Bronchial epithelial cell (primary cell): ENCODE measurements around the gene CD320. TPM values are rescaled to one million over a fixed set of nuclear protein-coding genes. Genes with fewer than 3 reads are reported as not detected.
A peak's percentile ranks its signal among the peaks of the same experiment; 100 is the strongest.

Experiments
- DNase-seq: peaks from one replicate; pipeline ENCODE4 v3.0.0-alpha.2; 2010; ENCODE audit warnings: low read depth
- FAIRE-seq: peaks from 2 replicates; lab custom pipeline; 2011; peaks lifted over from hg19 to GRCh38; lab: Jason Lieb, UNC
- H3K27me3 ChIP-seq: 2 replicates; pipeline ENCODE4 v1.5.1; 2011; ENCODE audit warnings: low read length; ENCODE audit not compliant: control insufficient read depth, insufficient read depth
- H3K36me3 ChIP-seq: 2 replicates; pipeline ENCODE4 v1.5.1; 2011; ENCODE audit warnings: low read length; ENCODE audit not compliant: control insufficient read depth, insufficient read depth
- H3K4me3 ChIP-seq: 2 replicates; pipeline ENCODE4 v1.5.1; 2011; ENCODE audit warnings: mild to moderate bottlenecking, low read depth, low read length, control low read depth
- CTCF ChIP-seq: IDR thresholded peaks from 2 replicates; pipeline ENCODE4 v1.5.1; 2011; ENCODE audit warnings: mild to moderate bottlenecking, moderate library complexity, low read length, control low read depth, inconsistent platforms; ENCODE audit not compliant: insufficient read depth, severe bottlenecking
- total RNA-seq: library from RNA; depleted of rRNA; stranded (reverse); fragments of >200 nt; gene quantifications from 2 replicates; pipeline ENCODE4 v1.2.1, GENCODE V29; 2014

CD320 gene
- total RNA-seq, 1 donor from 2014 or later = 14.0 TPM

- TF ChIP-seq CTCF = no peak
- no peak for DNase-seq
Observed at GRCh38 chr19:8262431-8262830, 45.7 kb downstream of the CD320 start.

DNA sequence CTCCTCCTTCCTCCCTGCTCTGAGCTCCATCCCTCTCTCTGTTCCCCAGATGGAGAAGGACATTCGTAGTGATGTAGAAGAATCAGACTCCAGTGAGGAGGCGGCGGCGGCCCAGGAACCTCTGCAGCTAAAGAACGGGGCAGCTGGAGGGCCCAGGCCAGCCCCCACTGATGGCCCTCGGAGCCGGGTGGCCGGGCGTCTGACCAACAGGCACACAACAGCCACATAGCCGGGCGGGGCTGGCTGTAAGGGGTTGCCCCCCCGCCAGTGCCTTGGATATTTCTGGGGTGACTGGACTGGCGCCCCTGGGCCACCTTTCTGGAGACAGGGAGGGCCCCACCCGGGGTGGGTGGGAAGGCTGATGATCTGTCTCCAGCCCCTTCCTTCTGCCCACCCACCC, 46.3 kb downstream of the CD320 start:
- TF ChIP-seq CTCF = no peak
- Histone ChIP-seq H3K27me3 (no peaks in the 10 kb centered on the region), H3K4me3 (no peak overlapping the region), H3K36me3 (no peaks in the 10 kb centered on the region)
- DNase-seq = no peak
- no peak for FAIRE-seq

More at GRCh38 chr19:8262431-8262830, 45.7 kb downstream of the CD320 start:
- Histone ChIP-seq H3K4me3 (no peak overlapping the region), H3K27me3 (no peaks in the 10 kb centered on the region), H3K36me3 (no peaks in the 10 kb centered on the region)
- FAIRE-seq = no peak

GRCh38 chr19:8261347-8261746, 46.8 kb downstream of the CD320 start:
- no peaks in the 10 kb centered on the region for H3K36me3 ChIP-seq
- H3K27me3 ChIP-seq = no peaks in the 10 kb centered on the region
- FAIRE-seq (no peak), DNase-seq (no peak)
- no peak for TF ChIP-seq CTCF
- H3K4me3 ChIP-seq = no peak overlapping the region

- no peak for DNase-seq
Observed at GRCh38 chr19:8259922-8260247, 48.3 kb downstream of the CD320 start.

DNA sequence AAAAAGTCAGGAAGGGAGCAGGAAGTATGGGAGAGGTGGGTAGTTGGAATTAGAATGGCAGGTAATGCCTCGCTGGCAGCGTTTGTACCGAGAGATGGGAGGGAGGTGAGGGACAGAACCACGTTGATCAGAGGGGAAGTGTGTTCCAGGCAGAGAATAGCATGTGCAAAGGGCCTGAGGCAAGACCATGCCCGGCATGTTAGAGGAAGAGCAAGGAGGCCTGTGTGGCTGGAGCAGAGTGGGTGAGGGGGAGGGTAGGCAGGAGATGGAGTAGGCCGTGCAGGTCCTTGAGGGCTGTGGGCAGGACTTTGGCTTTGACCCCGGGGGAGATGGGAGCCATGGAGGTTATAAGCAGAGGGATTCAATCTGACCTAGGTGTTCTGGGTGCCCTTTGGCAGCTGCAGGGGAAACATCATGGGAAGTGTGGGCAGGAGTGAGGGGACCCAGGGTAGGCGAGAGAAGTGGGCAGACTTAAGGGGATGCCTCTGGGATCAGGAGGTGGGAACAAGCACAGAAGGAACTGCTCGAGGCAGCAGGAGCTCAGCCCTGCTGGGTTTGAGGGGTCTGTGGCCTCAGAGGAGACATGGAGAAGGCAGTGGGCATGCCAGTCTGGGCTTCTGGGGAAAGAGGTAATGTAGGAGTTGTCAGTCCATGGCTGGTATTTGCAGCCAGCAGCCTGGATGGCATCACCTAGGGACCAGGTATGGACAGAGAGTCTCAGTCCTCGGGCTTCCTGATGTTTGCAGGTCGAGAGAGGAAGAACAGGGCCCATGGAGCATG, 48.8 kb downstream of the CD320 start:
- DNase-seq = no peak
- H3K27me3 ChIP-seq = no peaks in the 10 kb centered on the region
- no peaks in the 10 kb centered on the region for H3K36me3 ChIP-seq
- no peak overlapping the region for H3K4me3 ChIP-seq
- FAIRE-seq = peak; percentile 23
- no peak for TF ChIP-seq CTCF

More at GRCh38 chr19:8259922-8260247, 48.3 kb downstream of the CD320 start:
- Histone ChIP-seq H3K27me3 (no peaks in the 10 kb centered on the region), H3K36me3 (no peaks in the 10 kb centered on the region), H3K4me3 (no peak overlapping the region)
- no peak for TF ChIP-seq CTCF
- no peak for FAIRE-seq

- H3K36me3 ChIP-seq = no peaks in the 10 kb centered on the region
- DNase-seq = no peak
- TF ChIP-seq CTCF = no peak
- H3K4me3 ChIP-seq = no peak overlapping the region
- no peaks in the 10 kb centered on the region for H3K27me3 ChIP-seq
- no peak for FAIRE-seq
Observed at GRCh38 chr19:8257052-8257443, 51.1 kb downstream of the CD320 start.
